Activated CD4-positive, alpha-beta T cell treated with anti-CD3 and anti-CD28 coated beads, Interleukin-10, Interleukin-2, amounts not matched to agents 100 ng/mL and 50 ng/mL, durations not matched to agents 16 hours and 8 hours (primary cell): ENCODE data around the gene FAM174C.

Experiments
- DNase-seq: peaks from one replicate; pipeline ENCODE4 v3.0.0-alpha.2; 2020

Gene FAM174C

DNA sequence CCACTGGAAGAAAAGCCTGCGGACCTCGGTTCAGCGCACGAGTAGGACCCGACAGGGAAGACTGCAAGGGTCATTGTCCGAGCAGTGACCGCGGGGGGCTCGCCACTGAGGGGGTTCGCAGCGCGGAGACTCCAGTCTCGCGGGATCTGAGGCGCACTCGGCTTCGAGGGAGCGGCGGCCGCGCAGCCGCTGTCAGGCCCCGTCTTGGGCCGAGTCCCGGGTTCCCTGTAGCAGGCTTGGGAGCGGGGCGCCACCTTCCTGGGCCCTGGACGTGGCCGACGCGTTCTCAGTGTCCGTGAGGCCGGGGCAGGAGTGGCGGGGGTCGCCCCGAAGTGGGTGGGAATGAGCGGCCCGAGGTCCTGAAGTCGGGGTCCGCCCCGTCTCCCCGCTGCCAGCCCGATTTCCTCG lies 474 bp upstream of the FAM174C start:
- no peak for DNase-seq

- no peak for DNase-seq
Measured at GRCh38 chr19:1275976-1276627, 772 bp downstream of the FAM174C start.

DNA sequence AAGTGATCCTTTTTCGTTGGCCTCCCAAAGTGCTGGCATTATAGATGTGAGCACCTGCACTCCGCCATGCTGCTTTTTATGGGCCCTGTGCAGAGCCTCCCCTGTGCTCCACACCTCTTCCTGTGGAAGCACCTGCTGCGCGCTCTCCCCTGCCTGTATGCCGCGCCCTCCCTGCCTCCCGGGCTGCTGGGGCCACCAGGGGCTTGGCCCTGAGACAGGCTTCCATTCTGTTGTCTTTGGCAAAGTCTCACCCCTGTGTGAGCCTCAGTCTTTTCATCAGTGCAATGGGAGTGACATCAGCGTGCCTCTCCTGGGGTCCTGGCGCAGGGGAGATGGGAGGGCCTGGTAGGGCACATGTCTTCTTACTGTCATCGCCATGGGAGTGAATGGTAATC lies 1.3 kb downstream of the FAM174C start:
- peak; percentile 56 for DNase-seq

DNA sequence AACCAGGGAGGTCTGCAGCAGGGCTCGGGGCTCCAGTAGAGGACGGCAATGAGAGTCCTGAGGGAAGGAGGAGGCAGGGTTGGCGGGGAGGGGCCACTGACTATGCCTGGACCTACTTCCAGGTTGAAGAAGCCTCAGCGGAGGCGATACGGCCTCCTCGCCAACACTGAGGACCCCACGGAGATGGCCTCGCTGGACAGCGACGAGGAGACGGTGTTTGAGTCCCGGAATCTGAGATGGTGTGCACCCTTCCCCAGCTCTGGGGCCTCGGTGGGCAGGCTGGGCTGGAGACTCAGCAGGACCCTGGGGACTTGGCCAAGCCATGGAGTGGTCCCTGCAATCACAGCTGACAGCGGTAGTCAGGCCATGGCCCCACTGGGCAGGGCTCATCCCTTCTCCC lies 1.7 kb downstream of the FAM174C start:
- no peak for DNase-seq

- no peak for DNase-seq
Measured at GRCh38 chr19:1278074-1278473, 2.7 kb downstream of the FAM174C start.

DNA sequence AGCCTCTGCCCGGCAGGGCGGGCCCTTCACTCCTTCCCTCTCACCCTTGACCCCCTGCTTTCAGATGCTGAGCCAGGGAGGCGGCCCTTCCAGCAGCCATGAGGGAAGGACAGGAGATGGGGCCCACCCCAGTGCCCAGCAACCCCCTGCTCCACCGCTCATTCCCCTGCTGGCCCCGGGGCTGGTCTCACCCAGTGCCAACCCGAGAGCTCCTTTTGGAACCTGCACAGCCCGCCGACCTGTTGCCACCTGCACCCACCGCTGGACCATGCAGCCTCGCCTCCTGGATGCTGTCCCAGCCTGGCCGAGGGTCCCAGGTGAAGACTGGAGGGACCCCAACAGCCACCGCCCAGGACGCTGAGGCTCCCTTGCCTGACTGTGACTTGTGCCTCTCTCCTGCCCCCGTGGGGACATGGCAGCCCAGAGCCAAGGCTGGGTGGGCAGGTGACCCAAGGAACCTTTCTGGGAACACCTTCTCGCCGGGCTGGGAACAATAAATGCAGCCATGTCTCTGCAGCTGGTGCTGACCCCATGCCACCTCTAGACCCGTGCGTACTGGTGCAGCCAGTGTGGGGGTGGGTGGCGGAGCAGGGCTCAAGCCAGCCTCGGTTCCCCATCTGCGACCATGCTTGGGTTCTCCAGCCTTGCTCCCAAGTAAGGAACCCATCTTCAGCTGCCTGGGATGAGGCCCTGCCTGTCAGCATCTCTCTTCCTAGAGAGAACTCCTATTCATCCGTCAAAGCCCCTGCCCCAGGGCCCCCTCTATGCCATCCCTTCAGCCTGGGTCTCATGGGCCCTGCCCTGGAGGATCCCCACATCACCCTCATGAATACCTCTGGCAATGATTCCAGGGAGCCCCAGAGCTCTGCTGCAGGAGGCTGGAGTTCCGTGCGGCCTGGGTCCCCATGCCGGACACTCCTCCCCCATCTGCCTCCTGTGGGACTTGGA lies 3.7 kb downstream of the FAM174C start:
- no peak for DNase-seq

GRCh38 chr19:1279782-1280341 lies 4.5 kb downstream of the FAM174C start:
- DNase-seq: peak; percentile 88

- no peak for DNase-seq
Measured at GRCh38 chr19:1280636-1281568, 5.6 kb downstream of the FAM174C start.

DNA sequence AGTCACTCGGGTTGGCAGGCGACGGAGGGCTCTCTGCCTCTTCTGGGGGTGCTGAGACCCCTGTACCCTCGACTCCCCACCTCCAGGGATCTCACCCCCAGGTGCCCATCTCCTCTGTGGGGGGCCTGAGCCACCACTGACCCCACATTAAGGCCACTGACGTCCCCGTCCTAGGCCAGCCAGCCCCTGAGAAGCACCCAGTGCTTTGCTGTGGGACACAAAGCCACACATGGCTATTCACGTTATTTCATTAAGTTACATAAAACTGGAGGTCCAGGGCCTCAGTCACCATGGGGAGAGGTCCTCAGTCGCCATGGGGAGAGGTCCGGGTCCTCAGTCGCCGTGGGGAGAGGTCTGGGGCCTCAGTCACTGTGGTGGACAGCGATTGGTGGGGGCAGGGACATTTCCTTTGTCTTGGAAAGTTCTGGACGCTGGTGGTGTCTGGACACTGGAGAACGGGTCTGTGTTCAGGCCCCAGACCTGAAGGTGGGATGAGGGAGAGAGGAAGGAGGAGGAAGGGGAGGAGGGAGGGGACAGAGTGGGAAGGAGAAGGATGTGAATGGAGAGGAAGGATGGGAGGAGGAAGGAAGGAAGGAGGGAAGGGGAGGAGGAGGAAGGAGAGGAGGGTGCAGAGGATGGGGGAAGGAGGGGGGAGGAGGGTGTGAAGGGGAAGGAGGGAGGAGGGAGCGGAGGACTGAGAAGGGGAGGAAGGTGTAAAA lies 6.4 kb downstream of the FAM174C start:
- no peak for DNase-seq

GRCh38 chr19:1282588-1283206 lies 7.4 kb downstream of the FAM174C start:
- DNase-seq: no peak

GRCh38 chr19:1283207-1283916 lies 8.0 kb downstream of the FAM174C start:
- DNase-seq: no peak

- DNase-seq: no peak
Measured at GRCh38 chr19:1283917-1284292, 8.6 kb downstream of the FAM174C start.

DNA sequence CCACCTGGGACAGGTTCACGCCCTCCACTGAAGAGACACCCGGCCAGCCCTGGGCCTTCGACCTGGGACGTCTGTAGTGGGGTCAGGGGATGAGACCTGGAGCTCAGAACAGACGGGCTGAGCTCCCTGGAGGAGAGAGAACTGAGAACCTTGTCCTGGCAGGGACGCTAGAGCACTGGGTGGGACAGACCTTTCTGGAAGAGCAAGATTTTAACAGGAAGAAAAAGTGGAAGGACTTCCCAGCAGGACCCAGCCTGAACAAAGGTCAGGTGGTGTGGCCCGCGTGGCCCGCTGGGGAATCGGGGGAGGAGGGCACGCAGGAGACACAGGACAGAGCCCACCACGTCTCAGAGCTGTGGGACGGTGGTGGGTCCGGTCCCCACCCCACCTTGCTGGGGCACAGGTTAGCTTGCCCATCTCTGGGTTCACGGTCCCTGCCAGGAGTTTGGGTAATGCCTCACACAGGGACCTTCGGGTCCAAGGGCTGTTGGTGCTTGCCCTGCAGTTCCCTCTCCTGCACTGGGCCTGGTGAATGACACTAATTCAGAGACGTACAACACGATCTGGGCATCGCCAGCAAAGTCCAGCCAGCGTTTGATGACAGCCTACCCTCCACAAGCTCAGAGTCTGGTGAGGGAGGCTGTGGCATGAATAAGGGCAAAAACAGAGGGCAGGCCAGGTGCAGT lies 9.1 kb downstream of the FAM174C start:
- DNase-seq: no peak

- DNase-seq: no peak
Measured at GRCh38 chr19:1284979-1285736, 9.8 kb downstream of the FAM174C start.

- DNase-seq: no peak
Measured at GRCh38 chr19:1285737-1286360, 10.5 kb downstream of the FAM174C start, which contains the start of gene EFNA2. Gene EFNA2 (plus strand): TSS chr19:1285873. CDS start chr19:1286169, 296 bp downstream.

DNA sequence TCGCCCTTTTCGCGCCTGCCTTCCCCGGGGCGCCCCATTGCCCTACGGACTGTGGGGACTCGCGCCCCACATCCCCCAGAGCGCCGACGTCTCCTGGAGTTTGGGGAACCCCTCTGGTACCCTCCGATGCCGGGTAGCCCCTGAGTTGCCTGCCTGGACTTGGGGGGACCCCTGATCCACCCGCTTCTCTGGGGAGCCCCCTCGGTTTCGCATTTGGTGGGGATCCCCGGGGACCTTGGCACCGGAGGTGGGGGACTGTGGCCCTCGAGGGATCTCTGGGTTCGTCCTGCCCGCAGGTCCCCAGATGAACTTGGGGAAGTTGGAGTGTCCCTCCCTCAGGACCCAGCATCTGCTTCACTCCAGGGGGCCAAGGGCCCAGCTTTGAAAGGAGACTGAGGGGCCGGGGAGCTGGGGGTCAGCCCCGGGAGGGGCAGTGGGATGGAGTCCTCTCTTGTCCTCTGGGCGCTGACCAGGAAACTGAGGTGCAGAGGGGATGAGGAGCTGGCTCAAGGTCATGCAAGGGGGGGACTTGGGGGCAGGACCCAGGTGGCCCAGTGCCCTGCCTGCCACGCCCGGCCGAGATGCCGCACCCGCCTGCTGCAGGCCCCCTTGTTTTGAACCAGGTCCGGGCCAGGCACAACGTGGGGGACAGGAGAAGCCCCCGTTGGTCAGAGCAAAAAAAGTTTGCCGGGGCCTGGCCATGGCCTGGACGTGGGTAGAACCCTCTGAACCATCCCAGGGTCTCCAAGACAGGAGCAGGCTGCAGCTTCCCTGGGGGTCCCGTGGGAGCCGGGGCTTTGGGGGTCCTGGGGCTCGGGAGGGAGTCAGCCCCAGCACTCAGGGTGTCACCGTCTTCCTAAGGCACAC lies 11.4 kb downstream of the FAM174C start:
- DNase-seq: no peak

GRCh38 chr19:1287354-1288225 lies 12.3 kb downstream of the FAM174C start:
- no peak for DNase-seq
